Ovary (tissue), 9 donors: ENCODE measurements around the gene KCND2. TPM values are rescaled to one million over a fixed set of nuclear protein-coding genes. Genes with fewer than 3 reads are reported as not detected.
"Not testable (repeated sequence)": the region's sequence is repeated elsewhere in the genome, so short reads cannot be mapped to it uniquely, and the experiment has no call there.

Source experiments
- DNase-seq, 5 donors: peaks; one replicate each; pipeline ENCODE4 v3.0.0-alpha.2; 2019 to 2020
- H3K27ac ChIP-seq, 2 donors: fragments of 200-600 bp; one replicate each; pipeline versions ENCODE4 v1.5.1 to v1.8.0; 2019 to 2022
- H3K27me3 ChIP-seq: fragments of 200-600 bp; one replicate; pipeline ENCODE4 v1.8.0; 2022
- H3K36me3 ChIP-seq: fragments of 200-600 bp; sonication (generic); one replicate; pipeline ENCODE4 v1.5.1; 2019
- H3K4me1 ChIP-seq: one replicate; pipeline ENCODE4 v1.8.1; 2013; ENCODE audit warnings: mild to moderate bottlenecking, moderate library complexity; ENCODE audit not compliant: insufficient read depth
- H3K4me3 ChIP-seq: fragments of 200-600 bp; sonication (generic); one replicate; pipeline ENCODE4 v1.5.1; 2017
- H3K9me3 ChIP-seq, 2 donors: fragments of 200-600 bp in 1 of 2; sonication (generic) in 1 of 2; one replicate each; pipeline versions ENCODE4 v1.5.1 to v1.8.1; 2013 to 2019; ENCODE audit warnings: mild to moderate bottlenecking in 1 of 2, moderate library complexity in 1 of 2
- CTCF ChIP-seq, 3 donors: fragments of 450-650 bp in 2 of 3; fragments of 200-600 bp in 1 of 3; IDR thresholded peaks; one replicate each; pipeline versions ENCODE4 v1.5.1 to v1.8.0; 2016 to 2022; ENCODE audit warnings: antibody characterized with exemption in 3 of 3, mild to moderate bottlenecking in 1 of 3
- EP300 ChIP-seq: sonication (generic); formaldehyde crosslinking; IDR thresholded peaks from one replicate; pipeline ENCODE4 v1.6.1; 2017; ENCODE audit warnings: antibody characterized with exemption
- POLR2A ChIP-seq: fragments of 450-650 bp; IDR thresholded peaks from one replicate; pipeline ENCODE4 v1.6.1; 2017; ENCODE audit warnings: antibody characterized with exemption, mild to moderate bottlenecking, moderate library complexity
- WGBS, 3 donors: extraction: QIAGEN DNeasy Blood & Tissue Kit in 1 of 3; methylation state at CpG; one replicate each; pipeline versions ENCODE4 v1.1.5 to v1.1.7; 2013 to 2017; 5-methylcytosine and 5-hydroxymethylcytosine counted together
- intact Hi-C, 4 donors: fragments of 100-400 bp; cut with DNase I; formaldehyde crosslinking; loops; one replicate each; pipeline versions ENCODE4 v1.11.0 to v1.15.1; 2022 to 2023
- polyA plus RNA-seq, 2 donors: library from polyadenylated mRNA; stranded (reverse); fragments of 200-250 nt in 1 of 2; fragments of 350-450 nt in 1 of 2; fragmentation: Illumina TruSeq in 1 of 2; extraction: RNeasy Lipid Tissue Mini Kit (QIAGEN cat#74804) in 1 of 2; gene quantifications; one replicate each; pipeline ENCODE4 v1.2.3, GENCODE V29; 2013 to 2014
- total RNA-seq, 7 donors: library from RNA; depleted of rRNA in 2 of 7; stranded (reverse); fragments of >200 nt in 2 of 7; fragmentation: NEBNext Ultra II Directional in 3 of 7; extraction: Animal tissue kit (Norgen Biotek cat#: 25700) in 3 of 7; gene quantifications; one replicate each; pipeline versions ENCODE4 v1.1.0 to v1.2.4, GENCODE V29; 2016 to 2023
- donor health status: DM: no; HTN: no; CAD: no; lungs with moderate emphysema.
- donor health status: DM: no; HTN: no; CAD: no.
- donor health status: Bipolar disorder and iron deficiency.
- donor health status: DM: yes; HTN: yes; CAD: no.
- donor health status: DM: no; HTN: no; CAD: no.
- donor health status: DM: yes; HTN: yes; CAD: no.

KCND2 gene
- total and polyA plus RNA-seq, 9 donors = 3.2 to 14.5 (median 5.4) TPM

GRCh38 chr7:120684463-120684862, 411.5 kb downstream of the KCND2 start:
- intact Hi-C loops = no loop called here
- no peak overlapping the region for H3K4me3 ChIP-seq
- TF ChIP-seq POLR2A (no peak), CTCF (IDR thresholded peaks at IDR 0.05) (no peak), EP300 (no peak)
- DNase-seq = no peak
- no peak overlapping the region for H3K27ac ChIP-seq
- no peaks in the 10 kb centered on the region for H3K27me3 ChIP-seq
- WGBS, 3 donors = 73 to 83% (median 77%) methylated on average over 6 of the region's 6 CpGs
- H3K4me1 ChIP-seq = no peaks in the 10 kb centered on the region
- H3K9me3 ChIP-seq = no peaks in the 10 kb centered on the region
- H3K36me3 ChIP-seq = no peaks in the 10 kb centered on the region

GRCh38 chr7:120691915-120692314, 418.9 kb downstream of the KCND2 start:
- TF ChIP-seq CTCF (IDR thresholded peaks at IDR 0.05) = no peak
- TF ChIP-seq EP300 = no peak
- TF ChIP-seq POLR2A = no peak
- Histone ChIP-seq H3K4me1 (no peaks in the 10 kb centered on the region), H3K27me3 (no peaks in the 10 kb centered on the region), H3K4me3 (no peak overlapping the region), H3K36me3 (no peaks in the 10 kb centered on the region), H3K9me3 (no peaks in the 10 kb centered on the region), H3K27ac (no peak overlapping the region)
- 83 to 91% (median 83%) methylated on average over 2 of the region's 2 CpGs for WGBS, 3 donors
- intact Hi-C loops = no loop called here
- DNase-seq = no peak

GRCh38 chr7:120695848-120696247, 422.9 kb downstream of the KCND2 start:
- 85 to 89% (median 88%) methylated on average over 2 of the region's 2 CpGs for WGBS, 3 donors

GRCh38 chr7:120700796-120701195, 427.8 kb downstream of the KCND2 start:
- 93 to 98% (median 93%) methylated on average over 2 of the region's 2 CpGs for WGBS, 3 donors
- Histone ChIP-seq H3K4me1 (no peaks in the 10 kb centered on the region), H3K4me3 (no peak overlapping the region), H3K36me3 (no peaks in the 10 kb centered on the region), H3K27ac (no peak overlapping the region), H3K27me3 (no peaks in the 10 kb centered on the region), H3K9me3 (no peaks in the 10 kb centered on the region)
- intact Hi-C loops = no loop called here
- TF ChIP-seq EP300 (no peak), POLR2A (no peak), CTCF (IDR thresholded peaks at IDR 0.05) (no peak)
- no peak for DNase-seq

More at GRCh38 chr7:120695848-120696247, 422.9 kb downstream of the KCND2 start:
- TF ChIP-seq EP300 = no peak
- no peak for TF ChIP-seq POLR2A
- no peak for TF ChIP-seq CTCF (IDR thresholded peaks at IDR 0.05)
- H3K27me3 ChIP-seq = no peaks in the 10 kb centered on the region
- H3K4me1 ChIP-seq = no peaks in the 10 kb centered on the region
- H3K27ac ChIP-seq = no peak overlapping the region
- no peaks in the 10 kb centered on the region for H3K36me3 ChIP-seq
- DNase-seq = no peak
- H3K4me3 ChIP-seq = no peak overlapping the region
- intact Hi-C loops = no loop called here
- H3K9me3 ChIP-seq = no peaks in the 10 kb centered on the region

GRCh38 chr7:120702408-120702807, 429.4 kb downstream of the KCND2 start:
- H3K4me1 ChIP-seq, H3K36me3 ChIP-seq, H3K4me3 ChIP-seq, H3K9me3 ChIP-seq, H3K27ac ChIP-seq, DNase-seq, H3K27me3 ChIP-seq, intact Hi-C loops: not testable (repeated sequence)
- WGBS, 3 donors = 89 to 93% (median 91%) methylated on average over 1 of the region's 1 CpG
